HG03575 (cell line): ENCODE data around the gene AGAP1.

Experiments used
- ATAC-seq: cut with Tn5 transposase; IDR thresholded peaks from one replicate; pipeline ENCODE4 v1.9.1; 2021; ENCODE audit not compliant: unreplicated experiment, insufficient number of reproducible peaks, low FRiP score; ENCODE audit errors: extremely low read depth

AGAP1 gene

GRCh38 chr2:236015171-236015570, 521.3 kb downstream of the AGAP1 start:
- ATAC-seq: no peak

- no peak for ATAC-seq
Measured at GRCh38 chr2:236016496-236016895, 522.7 kb downstream of the AGAP1 start.

GRCh38 chr2:236017446-236017845, 523.6 kb downstream of the AGAP1 start:
- ATAC-seq: no peak

- ATAC-seq: no peak
Measured at GRCh38 chr2:236019434-236019833, 525.6 kb downstream of the AGAP1 start.

- ATAC-seq: no peak
Measured at GRCh38 chr2:236021499-236022057, 527.7 kb downstream of the AGAP1 start.

- ATAC-seq: no peak
Measured at GRCh38 chr2:236022128-236022527, 528.3 kb downstream of the AGAP1 start.

GRCh38 chr2:236025892-236026291, 532.0 kb downstream of the AGAP1 start:
- ATAC-seq: no peak

- ATAC-seq: no peak
Measured at GRCh38 chr2:236026841-236027240, 533.0 kb downstream of the AGAP1 start.

- no peak for ATAC-seq
Measured at GRCh38 chr2:236028066-236028465, 534.2 kb downstream of the AGAP1 start.

GRCh38 chr2:236033462-236033861, 539.6 kb downstream of the AGAP1 start:
- ATAC-seq: no peak

- ATAC-seq: no peak
Measured at GRCh38 chr2:236034974-236035373, 541.1 kb downstream of the AGAP1 start.

GRCh38 chr2:236036045-236036444, 542.2 kb downstream of the AGAP1 start:
- no peak for ATAC-seq

GRCh38 chr2:236038096-236038495, 544.3 kb downstream of the AGAP1 start:
- no peak for ATAC-seq

- ATAC-seq: no peak
Measured at GRCh38 chr2:236040600-236041328, 546.9 kb downstream of the AGAP1 start.

- ATAC-seq: no peak
Measured at GRCh38 chr2:236041616-236042015, 547.8 kb downstream of the AGAP1 start.

GRCh38 chr2:236042087-236042486, 548.2 kb downstream of the AGAP1 start:
- no peak for ATAC-seq

GRCh38 chr2:236044191-236044590, 550.3 kb downstream of the AGAP1 start:
- ATAC-seq: no peak

- ATAC-seq: no peak
Measured at GRCh38 chr2:236045251-236046235, 551.7 kb downstream of the AGAP1 start.

GRCh38 chr2:236046715-236047114, 552.9 kb downstream of the AGAP1 start:
- no peak for ATAC-seq

- ATAC-seq: no peak
Measured at GRCh38 chr2:236047176-236047575, 553.3 kb downstream of the AGAP1 start.
